ENCODE measurements around the gene SLC35F2. TPM values are rescaled to one million over a fixed set of nuclear protein-coding genes. Genes with fewer than 3 reads are reported as not detected.
A peak's percentile ranks its signal among the peaks of the same experiment; 100 is the strongest.

The SLC35F2 gene
- total RNA-seq, 1 donor from 2014 or later: 22.8 TPM

- DNase-seq (ENCODE audit: low read depth in 2 of 2): peak; percentile 46 to 71
Measured at GRCh38 chr11:107741044-107741823, 117.4 kb downstream of the SLC35F2 start.

Other genes with a start within 250 kb of the SLC35F2 start
- not detected in 2 replicates for gene SLN, start 146.7 kb downstream of the SLC35F2 start, total RNA-seq
- gene RAB39A, start 69.7 kb upstream of the SLC35F2 start, total RNA-seq: not detected in 2 replicates
- 27.2 and 32.3 TPM in 2 replicates for gene CUL5, start 150.1 kb upstream of the SLC35F2 start, total RNA-seq

All from lung microvascular endothelial cell (primary cell).